Stimulated activated CD4-positive, alpha-beta T cell treated with anti-CD3 and anti-CD28 coated beads, Interleukin-2, amount 100 ng/mL, for 4 hours (primary cell): ENCODE results near the gene NLGN3.

Experiments
- DNase-seq: peaks from one replicate; pipeline ENCODE4 v3.0.0-alpha.2; 2020; ENCODE audit warnings: low read depth

NLGN3 gene

DNA sequence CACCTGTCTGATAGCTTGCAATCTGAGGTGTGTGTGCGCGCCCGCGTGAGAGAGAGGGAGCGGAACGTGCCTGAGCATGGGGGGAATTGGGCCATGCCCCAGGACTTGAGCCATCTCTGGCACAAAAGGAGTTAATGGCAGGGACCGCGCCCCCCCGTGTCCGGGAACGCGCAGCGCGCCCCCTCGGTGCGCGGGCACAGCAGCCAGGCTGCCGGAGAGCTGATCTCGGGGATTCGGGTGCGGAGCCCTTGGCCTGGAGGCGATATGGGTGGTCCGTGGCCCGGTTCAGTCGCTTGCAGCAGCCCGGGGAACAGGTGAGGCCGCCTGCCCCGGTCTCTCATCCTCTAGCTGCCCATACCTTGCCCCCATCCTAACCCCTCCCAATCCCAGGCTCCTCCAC lies at the start of gene NLGN3:
TSS of gene NLGN3 (plus strand) at position 191 of the 400 bp plus-strand sequence. CDS start 2,909 bp downstream, outside the sequence.
- no peak for DNase-seq

DNA sequence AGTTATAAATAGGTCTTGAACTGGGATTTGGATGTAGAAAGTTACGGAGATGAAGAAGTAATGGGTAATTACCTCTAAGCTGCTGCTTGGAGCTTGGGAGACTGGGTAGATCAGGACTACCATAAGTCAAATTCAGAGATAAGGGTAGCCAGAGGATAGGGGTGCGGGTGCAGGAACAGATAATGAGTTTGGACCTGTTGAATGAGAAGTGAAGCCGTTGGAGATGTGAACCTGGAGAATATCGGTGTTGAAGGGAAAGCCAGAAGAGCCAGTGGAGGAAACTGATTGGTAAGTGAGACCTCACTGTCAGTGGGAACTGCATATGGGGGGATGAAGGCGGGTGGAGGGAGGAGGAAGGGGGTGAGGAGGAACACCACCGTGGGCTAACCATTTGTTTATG lies 49.6 kb upstream of the NLGN3 start:
- no peak for DNase-seq

DNA sequence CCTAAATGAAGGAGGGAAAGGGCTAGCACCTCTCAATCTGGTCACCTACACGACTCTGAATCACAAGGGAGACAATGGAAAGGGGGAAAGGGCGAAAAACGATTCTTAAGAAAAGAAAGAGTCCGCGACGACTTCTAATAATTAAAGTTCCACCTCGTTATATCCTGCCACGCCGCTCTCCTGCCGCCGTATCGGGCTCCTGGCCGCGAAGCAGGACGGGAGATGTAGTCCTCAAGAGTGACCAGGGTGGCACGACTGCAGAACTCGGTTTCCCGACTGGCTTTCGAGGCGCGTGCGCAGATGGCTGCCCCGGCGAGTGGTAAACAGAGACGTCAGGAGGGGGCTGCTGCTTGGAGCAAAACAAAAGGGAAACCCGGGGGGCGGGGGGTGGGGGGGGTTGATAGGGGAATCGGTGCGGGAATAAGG lies 49.1 kb upstream of the NLGN3 start, which contains the start of gene FOXO4:
TSS of gene FOXO4 (plus strand) at position 297 of the 426 bp plus-strand sequence. CDS start 678 bp downstream, outside the sequence.
- peak; percentile 80 for DNase-seq

DNA sequence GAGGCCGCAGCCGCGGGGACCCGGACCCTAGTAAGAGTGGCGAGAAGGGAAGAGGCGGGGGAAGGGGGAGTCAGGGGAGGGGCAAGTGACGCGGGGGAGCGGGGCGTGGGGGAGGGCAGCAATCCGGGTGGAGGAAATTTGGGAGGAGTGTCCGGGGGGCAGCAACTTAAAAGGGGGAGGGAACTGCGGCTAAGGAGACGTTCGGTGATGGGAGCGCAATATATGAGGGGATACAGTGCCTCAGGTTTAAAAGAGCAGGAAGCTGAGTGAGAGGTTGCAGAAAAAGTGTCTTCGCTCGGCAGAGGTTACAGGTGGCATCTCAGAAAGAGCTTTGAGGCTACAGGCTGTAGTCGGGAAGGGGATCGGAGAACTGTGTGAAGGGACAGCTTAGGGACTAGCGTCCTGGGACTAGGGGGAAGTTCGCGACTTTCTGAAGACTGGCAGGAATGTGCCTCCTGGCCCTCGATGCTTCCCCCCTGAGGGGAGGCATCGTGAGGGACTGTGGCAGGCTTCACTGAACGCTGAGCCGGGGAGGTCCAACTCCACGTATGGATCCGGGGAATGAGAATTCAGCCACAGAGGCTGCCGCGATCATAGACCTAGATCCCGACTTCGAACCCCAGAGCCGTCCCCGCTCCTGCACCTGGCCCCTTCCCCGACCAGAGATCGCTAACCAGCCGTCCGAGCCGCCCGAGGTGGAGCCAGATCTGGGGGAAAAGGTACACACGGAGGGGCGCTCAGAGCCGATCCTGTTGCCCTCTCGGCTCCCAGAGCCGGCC lies 48.5 kb upstream of the NLGN3 start:
- no peak for DNase-seq

DNA sequence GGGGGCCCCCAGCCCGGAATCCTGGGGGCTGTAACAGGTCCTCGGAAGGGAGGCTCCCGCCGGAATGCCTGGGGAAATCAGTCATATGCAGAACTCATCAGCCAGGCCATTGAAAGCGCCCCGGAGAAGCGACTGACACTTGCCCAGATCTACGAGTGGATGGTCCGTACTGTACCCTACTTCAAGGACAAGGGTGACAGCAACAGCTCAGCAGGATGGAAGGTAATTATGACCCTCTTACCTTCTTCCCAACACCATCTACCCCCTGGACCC lies 47.9 kb upstream of the NLGN3 start:
- no peak for DNase-seq

DNA sequence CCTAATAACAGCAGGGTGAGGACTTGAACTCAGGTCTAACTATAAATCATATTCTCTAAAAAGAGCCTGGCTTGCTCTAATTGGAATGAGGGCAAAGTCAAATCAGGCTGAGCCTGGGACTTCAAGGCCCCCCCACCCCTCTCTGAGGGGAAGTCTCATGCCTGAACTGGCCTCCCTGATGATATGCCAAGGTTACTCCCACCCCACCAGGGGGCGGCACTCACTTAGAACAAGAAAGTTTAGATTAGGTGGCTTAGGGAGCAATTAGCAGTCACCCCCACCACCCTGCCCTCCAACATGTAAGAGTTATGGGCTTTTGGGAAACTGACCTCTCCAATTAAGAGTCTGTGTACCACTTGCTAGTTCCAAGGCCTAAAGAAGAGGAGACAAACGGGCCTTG lies 46.3 kb upstream of the NLGN3 start:
- peak; percentile 70 for DNase-seq

DNA sequence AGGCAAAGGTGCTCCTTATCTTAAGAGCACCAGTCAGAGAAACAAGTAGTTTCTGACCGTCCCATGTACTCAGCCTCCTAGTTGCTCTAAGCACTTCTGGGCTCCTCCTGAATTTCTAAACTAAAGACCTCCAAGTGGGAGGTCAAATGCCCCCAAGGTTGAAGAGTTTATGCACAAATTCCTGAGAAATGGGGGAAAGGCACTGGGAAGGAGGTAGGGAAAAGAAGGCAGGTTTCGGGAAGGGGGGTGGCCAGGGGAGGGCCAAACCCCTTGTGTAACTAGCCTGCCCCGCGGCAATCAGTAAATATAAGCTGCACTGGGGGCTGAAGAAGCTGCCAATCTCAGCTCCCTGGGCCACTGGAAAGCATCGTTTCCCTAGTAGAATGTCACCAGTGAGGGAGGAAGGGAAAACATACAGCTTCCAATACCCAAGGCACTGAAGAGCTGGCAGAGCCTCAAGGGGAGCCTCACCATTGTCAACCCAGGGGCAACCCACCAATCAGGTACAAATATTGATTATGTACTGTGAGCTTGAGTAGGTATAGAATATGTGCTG lies 45.6 kb upstream of the NLGN3 start:
- DNase-seq: no peak

DNA sequence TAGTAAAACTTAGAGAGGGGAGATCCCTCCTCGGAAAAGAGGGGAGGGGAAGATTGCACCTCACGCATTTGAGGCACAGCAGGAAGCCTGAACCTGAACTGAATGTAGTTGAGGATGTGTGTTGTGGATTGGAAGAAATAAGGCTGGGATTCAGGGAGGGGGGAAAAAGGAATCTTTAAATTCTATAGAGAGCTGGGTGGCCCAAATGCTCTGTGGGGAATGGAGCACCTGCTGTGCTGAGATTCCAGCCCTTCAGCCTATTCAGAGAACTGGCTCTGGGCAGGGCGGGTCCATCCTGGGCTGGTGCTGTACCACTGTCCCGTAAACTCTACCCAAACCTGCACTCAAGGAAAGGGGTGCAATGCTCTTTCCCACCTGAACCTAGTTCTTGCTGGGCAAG lies 44.9 kb upstream of the NLGN3 start:
- no peak for DNase-seq

DNA sequence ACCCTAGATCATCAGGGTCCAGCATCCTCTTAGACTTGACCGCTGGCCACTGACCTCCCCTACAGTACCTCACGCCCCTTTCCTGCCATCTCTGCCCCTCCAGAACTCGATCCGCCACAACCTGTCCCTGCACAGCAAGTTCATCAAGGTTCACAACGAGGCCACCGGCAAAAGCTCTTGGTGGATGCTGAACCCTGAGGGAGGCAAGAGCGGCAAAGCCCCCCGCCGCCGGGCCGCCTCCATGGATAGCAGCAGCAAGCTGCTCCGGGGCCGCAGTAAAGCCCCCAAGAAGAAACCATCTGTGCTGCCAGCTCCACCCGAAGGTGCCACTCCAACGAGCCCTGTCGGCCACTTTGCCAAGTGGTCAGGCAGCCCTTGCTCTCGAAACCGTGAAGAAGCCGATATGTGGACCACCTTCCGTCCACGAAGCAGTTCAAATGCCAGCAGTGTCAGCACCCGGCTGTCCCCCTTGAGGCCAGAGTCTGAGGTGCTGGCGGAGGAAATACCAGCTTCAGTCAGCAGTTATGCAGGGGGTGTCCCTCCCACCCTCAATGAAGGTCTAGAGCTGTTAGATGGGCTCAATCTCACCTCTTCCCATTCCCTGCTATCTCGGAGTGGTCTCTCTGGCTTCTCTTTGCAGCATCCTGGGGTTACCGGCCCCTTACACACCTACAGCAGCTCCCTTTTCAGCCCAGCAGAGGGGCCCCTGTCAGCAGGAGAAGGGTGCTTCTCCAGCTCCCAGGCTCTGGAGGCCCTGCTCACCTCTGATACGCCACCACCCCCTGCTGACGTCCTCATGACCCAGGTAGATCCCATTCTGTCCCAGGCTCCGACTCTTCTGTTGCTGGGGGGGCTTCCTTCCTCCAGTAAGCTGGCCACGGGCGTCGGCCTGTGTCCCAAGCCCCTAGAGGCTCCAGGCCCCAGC lies 43.8 kb upstream of the NLGN3 start:
- no peak for DNase-seq

DNA sequence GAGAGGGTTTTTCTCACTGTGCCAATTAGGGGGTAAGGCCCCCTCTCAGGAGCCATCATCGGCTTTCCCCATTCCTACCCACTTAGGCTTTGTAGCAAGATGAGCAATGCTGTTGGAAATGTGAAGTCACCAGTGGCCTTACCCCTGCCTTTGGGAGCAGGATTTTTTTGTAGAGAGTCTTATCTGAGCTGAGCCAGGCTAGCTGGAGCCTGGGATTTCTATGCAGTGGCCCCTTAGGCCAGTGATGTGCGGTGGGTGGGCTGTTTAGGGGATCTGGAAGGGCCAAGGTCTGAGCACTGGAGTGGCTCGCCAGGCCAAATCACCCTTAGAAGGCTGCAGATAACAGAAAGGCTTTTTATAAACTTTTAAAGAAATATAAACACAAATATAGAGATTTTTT lies 42.3 kb upstream of the NLGN3 start:
- DNase-seq: no peak

DNA sequence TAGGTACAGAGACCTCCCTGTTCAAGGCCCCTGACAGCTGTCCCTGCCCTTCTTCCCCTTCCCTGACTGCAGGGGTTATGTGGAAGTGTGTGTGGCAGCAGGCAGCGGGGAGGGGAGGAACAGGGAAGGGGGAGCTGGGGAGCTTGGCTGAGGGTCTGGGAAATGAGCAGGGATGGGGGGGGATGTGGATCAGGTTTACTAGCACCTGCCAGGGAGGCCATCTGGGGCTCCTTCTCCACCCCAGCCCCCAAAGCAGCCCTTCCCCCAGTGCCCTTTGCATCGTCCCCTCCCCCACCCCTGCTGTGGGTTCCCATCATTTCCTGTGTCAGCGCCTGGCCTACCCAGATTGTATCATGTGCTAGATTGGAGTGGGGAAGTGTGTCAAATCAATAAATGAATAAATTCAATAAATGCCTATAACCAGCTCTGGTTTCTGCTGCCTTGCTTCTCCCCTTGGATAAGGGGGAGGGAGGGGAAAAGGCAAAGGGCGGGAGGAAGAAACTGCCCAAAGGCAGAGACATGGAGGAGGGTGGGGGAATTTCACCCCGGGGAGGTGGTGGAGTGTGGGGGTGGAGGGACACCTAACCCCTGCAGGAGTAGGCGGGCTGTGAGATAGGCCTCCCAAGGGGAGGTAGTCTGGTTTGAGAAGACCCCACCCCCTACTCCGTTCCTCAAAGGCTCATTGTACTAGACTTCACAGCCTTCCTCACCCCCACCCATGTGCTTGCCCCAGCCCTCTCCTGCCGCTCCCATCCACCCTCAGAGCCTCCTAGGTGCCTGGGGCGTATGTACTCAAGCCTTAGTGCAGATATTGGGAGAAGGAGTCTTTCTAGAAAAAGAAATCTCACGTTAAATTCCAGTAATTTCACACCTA lies 41.3 kb upstream of the NLGN3 start:
- peak; percentile 44 for DNase-seq

DNA sequence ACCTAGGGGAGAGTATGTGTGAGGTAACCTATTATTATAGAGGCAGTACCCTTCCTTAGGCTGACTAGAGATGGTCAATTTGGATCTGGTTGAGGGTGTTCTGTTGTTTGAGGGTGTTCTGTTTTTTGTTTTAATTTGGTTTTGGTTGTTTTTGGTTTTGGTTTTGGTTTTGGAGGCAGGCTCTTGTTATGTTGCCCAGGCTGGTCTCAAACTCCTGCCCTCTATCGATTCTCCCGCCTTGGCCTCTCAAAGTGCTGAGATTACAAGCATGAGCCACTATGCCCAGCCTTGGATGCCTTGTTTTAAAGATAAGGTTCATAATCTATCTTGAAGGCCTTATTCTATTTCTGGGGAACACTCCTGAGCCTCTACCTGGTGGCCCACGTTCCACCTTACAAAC lies 39.0 kb upstream of the NLGN3 start:
- DNase-seq: no peak

DNA sequence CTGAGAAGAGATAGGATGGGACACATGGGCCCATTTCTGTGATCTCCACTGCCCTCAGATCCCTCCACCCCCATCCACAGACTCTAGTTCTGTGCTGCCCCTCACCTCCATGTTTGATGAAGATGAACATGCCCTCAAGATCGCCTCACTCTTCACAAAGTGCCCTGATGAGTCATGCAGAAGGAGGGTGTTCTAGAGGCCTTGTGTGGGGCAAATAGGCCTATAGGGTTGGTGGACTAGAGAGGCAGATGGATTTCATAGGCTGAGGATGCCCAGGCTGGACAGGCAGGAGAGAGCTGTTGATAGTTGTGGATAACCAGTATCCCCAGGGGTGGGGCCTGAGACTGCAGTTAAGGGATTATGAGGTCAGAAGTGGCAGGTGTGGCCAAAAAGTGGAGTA lies 38.2 kb upstream of the NLGN3 start, which contains the start of gene CXorf65:
TSS of gene CXorf65 (minus strand) at position 314 of the 400 bp plus-strand sequence. CDS start at position 130, 184 bp downstream.
- no peak for DNase-seq

DNA sequence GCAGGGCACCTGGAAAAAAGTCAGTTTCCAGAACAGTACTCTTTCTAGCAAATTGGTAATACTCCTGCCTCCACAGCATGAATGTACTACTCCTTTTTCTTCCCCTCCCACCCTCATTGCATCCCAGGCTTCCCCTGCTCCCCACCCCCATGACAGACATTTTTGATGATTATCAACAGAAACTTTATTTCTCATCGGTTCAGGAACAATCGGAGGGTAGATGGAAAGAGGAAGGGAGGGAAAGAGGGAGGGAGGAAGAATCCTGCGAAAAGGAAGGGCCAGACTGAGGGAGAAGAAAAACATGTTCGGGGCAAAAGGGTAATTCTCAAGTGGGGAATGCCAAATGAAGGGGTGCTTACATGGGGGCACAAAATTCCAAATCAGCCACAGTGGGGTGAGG lies 37.4 kb upstream of the NLGN3 start:
- no peak for DNase-seq

DNA sequence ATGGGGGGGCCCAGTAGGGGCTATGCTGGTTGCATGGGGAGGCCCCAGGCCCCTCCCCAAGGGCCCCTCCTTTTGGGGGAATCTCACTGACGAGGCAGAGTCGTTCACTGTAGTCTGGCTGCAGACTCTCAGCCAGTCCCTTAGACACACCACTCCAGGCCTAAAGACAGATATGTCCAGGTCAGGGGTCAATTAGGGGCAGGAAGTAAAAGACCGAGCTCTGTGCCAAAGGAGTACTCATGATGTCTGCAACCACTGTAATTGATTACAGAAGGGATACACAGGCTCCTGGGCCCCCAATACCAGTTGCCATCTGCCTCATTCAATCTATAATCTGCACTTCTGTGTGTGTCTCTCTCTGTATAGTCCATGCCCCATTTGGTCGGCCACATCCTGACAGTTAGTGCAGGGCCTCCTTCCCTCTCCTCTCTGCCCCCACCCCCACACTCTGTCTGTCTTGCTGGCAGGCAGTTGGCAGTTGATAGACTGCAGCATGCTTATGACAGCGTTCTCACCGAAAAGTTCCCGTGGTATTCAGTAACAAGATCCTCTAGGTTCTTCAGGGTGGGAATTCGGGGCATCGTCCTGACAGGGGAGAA lies 36.8 kb upstream of the NLGN3 start:
- DNase-seq: no peak

DNA sequence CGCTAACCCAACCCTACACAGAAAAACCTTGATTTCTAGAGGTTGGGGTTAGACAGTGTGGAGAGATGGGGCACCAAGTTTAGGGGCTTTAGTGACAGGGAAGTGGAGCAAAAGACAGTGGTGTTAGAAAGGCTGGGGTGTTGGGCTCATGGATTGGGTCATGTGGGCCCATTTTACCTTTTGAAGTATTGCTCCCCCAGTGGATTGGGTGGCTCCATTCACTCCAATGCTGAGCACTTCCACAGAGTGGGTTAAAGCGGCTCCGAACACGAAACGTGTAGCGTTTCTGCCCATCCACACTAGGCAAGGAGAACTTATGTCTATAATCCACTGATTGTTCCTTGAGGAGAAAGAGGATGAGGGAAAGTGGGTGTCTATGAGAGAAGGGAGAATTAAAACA lies 35.6 kb upstream of the NLGN3 start:
- no peak for DNase-seq

DNA sequence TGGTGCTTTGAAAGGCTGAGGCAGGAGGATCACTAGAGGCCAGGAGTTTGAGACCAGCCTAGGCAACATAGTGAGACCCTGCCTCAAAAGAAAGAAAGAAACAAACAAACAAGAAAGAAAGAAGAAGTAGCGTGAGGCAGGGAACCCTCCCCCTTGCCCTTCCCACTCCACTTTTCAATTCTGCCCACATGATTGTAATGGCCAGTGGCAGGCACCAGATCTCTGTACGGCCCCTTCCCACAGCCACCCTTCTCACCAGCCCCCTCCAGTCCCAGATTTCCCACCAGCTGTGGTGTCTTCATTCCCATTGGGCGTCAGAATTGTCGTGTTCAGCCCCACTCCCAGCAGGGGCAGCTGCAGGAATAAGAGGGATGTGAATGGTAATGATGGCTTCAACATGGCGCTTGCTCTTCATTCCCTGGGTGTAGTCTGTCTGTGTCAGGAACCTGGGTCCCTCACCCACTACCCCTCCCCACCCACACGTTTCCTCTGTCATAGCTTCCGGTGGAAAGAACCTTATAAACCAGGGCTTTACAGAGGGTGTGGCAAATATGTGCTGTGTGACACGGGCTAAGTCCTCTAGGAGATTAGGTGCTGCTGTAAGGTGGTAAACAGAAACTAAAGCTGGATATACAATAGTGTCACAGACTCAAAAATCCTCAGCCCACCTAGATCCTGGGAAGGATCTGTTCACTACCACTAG lies 33.3 kb upstream of the NLGN3 start, which contains the start of gene IL2RG:
TSS of gene IL2RG (minus strand) at position 437 of the 703 bp plus-strand sequence. CDS start at position 399, 38 bp downstream.
- peak; percentile 82 for DNase-seq

DNA sequence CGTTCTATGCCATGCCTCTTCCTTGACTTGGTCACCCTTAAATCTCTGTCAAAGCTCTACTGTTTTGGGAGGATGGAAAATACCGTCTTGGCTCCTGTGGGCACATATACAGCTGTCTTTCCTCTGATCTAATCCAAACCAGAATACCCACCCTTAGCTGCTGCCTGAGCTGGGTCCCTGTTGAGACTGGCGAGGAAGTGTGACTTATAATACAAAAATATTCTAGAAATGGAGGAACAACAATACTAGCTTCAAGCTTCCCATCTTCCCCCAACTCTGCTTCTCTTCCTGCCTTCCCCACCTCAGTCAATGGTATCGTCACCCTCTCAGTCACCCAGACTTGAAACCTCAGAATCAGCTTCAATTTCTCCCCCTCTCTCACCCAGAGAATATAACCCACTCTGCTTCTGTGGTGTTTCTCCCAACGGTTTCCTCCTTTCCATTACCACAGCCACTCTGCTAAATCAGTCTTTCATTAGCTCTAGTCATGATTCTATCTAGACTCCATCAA lies 32.7 kb upstream of the NLGN3 start:
- no peak for DNase-seq

DNA sequence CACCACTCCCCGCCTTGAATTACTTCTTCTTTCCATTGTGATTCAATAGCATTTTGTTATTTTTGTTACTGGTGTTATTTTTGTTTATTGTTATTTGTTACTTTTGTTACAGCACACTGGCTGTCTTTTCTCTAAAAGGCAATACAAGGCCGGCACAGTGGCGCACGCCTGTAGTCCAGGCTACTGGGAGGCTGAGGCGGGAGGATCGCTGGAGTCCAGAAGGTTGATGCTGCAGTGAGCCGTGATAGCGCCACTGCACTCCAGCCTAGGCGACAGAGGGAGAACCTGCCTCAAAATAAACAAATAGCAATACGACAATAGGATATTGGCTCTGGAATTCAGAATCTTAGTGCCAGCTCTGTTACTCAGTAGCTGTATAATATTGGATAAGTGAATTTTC lies 27.3 kb upstream of the NLGN3 start:
- DNase-seq: no peak
